H1 (cell line): ENCODE data around the gene CASP3. TPM values are rescaled to one million over a fixed set of nuclear protein-coding genes. Genes with fewer than 3 reads are reported as not detected.
A peak's percentile ranks its signal among the peaks of the same experiment; 100 is the strongest.

ENCODE experiments used
- CTCF ChIA-PET: fragments of 300-600 bp; sonication (Branson Sonifier 250); formaldehyde crosslinking; loops from one replicate; lab custom pipeline; 2021; ENCODE audit not compliant: partially characterized antibody; lab: Charles Lee
- POLR2A ChIA-PET: fragments of 300-600 bp; sonication (Branson Sonifier 250); formaldehyde crosslinking; loops from one replicate; lab custom pipeline; 2021; ENCODE audit warnings: inconsistent platforms; ENCODE audit not compliant: partially characterized antibody; lab: Charles Lee
- DNase-seq, 2 experiments: peaks; one replicate each; pipeline versions ENCODE4 v3.0.0 to v3.0.0-alpha.2; 2010 to 2022; ENCODE audit warnings: low spot score in 2 of 2, low read depth in 1 of 2, mixed read lengths in 1 of 2
- FAIRE-seq: peaks from 2 replicates; lab custom pipeline; 2011; peaks lifted over from hg19 to GRCh38; lab: Jason Lieb, UNC
- H2AFZ ChIP-seq: 2 replicates; pipeline ENCODE4 v1.8.1; 2012; ENCODE audit warnings: low read length, inconsistent platforms
- H2AK5ac ChIP-seq: 2 replicates; pipeline ENCODE4 v1.6.1; 2013; ENCODE audit warnings: low read depth, low read length
- H2BK120ac ChIP-seq: replicated peaks from 2 replicates; pipeline ENCODE3; 2013; ENCODE audit warnings: low read depth, low read length, inconsistent platforms
- H2BK12ac ChIP-seq: 2 replicates; pipeline ENCODE4 v1.6.1; 2013; ENCODE audit warnings: low read depth, low read length
- H2BK15ac ChIP-seq: 2 replicates; pipeline ENCODE4 v1.6.1; 2013; ENCODE audit warnings: low read length
- H2BK20ac ChIP-seq: 2 replicates; pipeline ENCODE4 v1.6.1; 2013; ENCODE audit warnings: low read length
- H2BK5ac ChIP-seq: 2 replicates; pipeline ENCODE4 v1.6.1; 2013; ENCODE audit warnings: low read depth, low read length
- H3K14ac ChIP-seq: 2 replicates; pipeline ENCODE4 v1.6.1; 2013; ENCODE audit warnings: inconsistent platforms; ENCODE audit not compliant: insufficient read length
- H3K18ac ChIP-seq: 2 replicates; pipeline ENCODE4 v1.6.1; 2013; ENCODE audit warnings: low read length; ENCODE audit errors: extremely low read depth
- H3K23ac ChIP-seq: 2 replicates; pipeline ENCODE4 v1.6.1; 2013; ENCODE audit warnings: inconsistent platforms; ENCODE audit not compliant: insufficient read length
- H3K23me2 ChIP-seq: 2 replicates; pipeline ENCODE4 v1.6.1; 2013; ENCODE audit warnings: low read depth, low read length
- H3K27ac ChIP-seq: 2 replicates; pipeline ENCODE4 v1.6.1; 2011; ENCODE audit warnings: low read depth, low read length, inconsistent platforms
- H3K27me3 ChIP-seq, 4 experiments: replicated peaks in 1 of 4; 1 replicate in 1 of 4; 2 replicates in 3 of 4; pipeline versions ENCODE4 v1.6.1 to v1.8.1; 2011 to 2013; ENCODE audit warnings: low read length in 3 of 4, mild to moderate bottlenecking in 3 of 4, inconsistent platforms in 2 of 4, mixed read lengths in 2 of 4, moderate library complexity in 1 of 4; ENCODE audit not compliant: control insufficient read depth in 3 of 4, insufficient read depth in 3 of 4; ENCODE audit errors: extremely low read depth in 1 of 4
- H3K36me3 ChIP-seq, 4 experiments: 2 replicates each; pipeline versions ENCODE4 v1.6.1 to v1.8.1; 2011 to 2013; ENCODE audit warnings: mild to moderate bottlenecking in 4 of 4, low read length in 3 of 4, moderate library complexity in 2 of 4, control low read depth in 1 of 4, inconsistent platforms in 1 of 4; ENCODE audit not compliant: insufficient read depth in 4 of 4, control insufficient read depth in 2 of 4
- H3K4ac ChIP-seq: replicated peaks from 2 replicates; pipeline ENCODE3; 2013; ENCODE audit warnings: low read length, low read depth, mixed read lengths, inconsistent platforms; ENCODE audit not compliant: insufficient read length
- H3K4me1 ChIP-seq, 4 experiments: replicated peaks in 1 of 4; 1 replicate in 1 of 4; 2 replicates in 3 of 4; pipeline versions ENCODE4 v1.6.1 to v1.8.1; 2011 to 2013; ENCODE audit warnings: low read length in 3 of 4, inconsistent platforms in 2 of 4, mixed read lengths in 1 of 4; ENCODE audit not compliant: insufficient read depth in 4 of 4, control insufficient read depth in 3 of 4
- H3K4me2 ChIP-seq, 2 experiments: 2 replicates each; pipeline versions ENCODE4 v1.6.1 to v1.8.1; 2011 to 2013; ENCODE audit warnings: low read depth in 2 of 2, low read length in 2 of 2, control low read depth in 1 of 2, inconsistent platforms in 1 of 2, mild to moderate bottlenecking in 1 of 2; ENCODE audit not compliant: insufficient read depth in 1 of 2
- H3K4me3 ChIP-seq, 4 experiments: fragments of 200-600, 300-600 bp in 1 of 4; sonication (generic), shearing (Covaris generic), sonication (Bioruptor Twin) in 1 of 4; 2 replicates each; pipeline versions ENCODE4 v1.5.1 to v1.8.1; 2011 to 2016; ENCODE audit warnings: low read length in 4 of 4, low read depth in 3 of 4, control low read depth in 2 of 4, inconsistent platforms in 2 of 4, mild to moderate bottlenecking in 2 of 4, mixed read lengths in 1 of 4, moderate library complexity in 1 of 4; ENCODE audit not compliant: insufficient read depth in 2 of 4; ENCODE audit errors: extremely low read depth in 1 of 4
- H3K56ac ChIP-seq: replicated peaks from 2 replicates; pipeline ENCODE3; 2013; ENCODE audit warnings: low read depth, mild to moderate bottlenecking, mixed read lengths, low read length, inconsistent platforms; ENCODE audit not compliant: insufficient read length
- H3K79me1 ChIP-seq: 2 replicates; pipeline ENCODE4 v1.6.1; 2013; ENCODE audit warnings: low read depth, low read length, control low read depth
- H3K79me2 ChIP-seq, 2 experiments: 2 replicates each; pipeline versions ENCODE4 v1.6.1 to v1.8.1; 2012 to 2013; ENCODE audit warnings: low read length in 2 of 2, mild to moderate bottlenecking in 2 of 2, inconsistent platforms in 1 of 2; ENCODE audit not compliant: insufficient read depth in 2 of 2, control insufficient read depth in 1 of 2
- H3K9ac ChIP-seq, 4 experiments: replicated peaks in 1 of 4; 1 replicate in 1 of 4; 2 replicates in 3 of 4; pipeline versions ENCODE4 v1.6.1 to v1.8.1; 2011 to 2013; ENCODE audit warnings: low read depth in 3 of 4, low read length in 3 of 4, control low read depth in 2 of 4, mild to moderate bottlenecking in 2 of 4, moderate library complexity in 2 of 4, inconsistent platforms in 1 of 4; ENCODE audit errors: extremely low read depth in 1 of 4
- H3K9me3 ChIP-seq, 2 experiments: 2 replicates each; pipeline versions ENCODE4 v1.6.1 to v1.8.1; 2012 to 2013; ENCODE audit warnings: mild to moderate bottlenecking in 2 of 2, moderate library complexity in 2 of 2, control low read depth in 1 of 2, inconsistent platforms in 1 of 2, low read depth in 1 of 2, low read length in 1 of 2, mixed read lengths in 1 of 2; ENCODE audit not compliant: insufficient read depth in 2 of 2
- H4K20me1 ChIP-seq, 2 experiments: replicated peaks in 1 of 2; 2 replicates each; pipeline versions ENCODE3 to v1.8.1; 2011 to 2013; ENCODE audit warnings: inconsistent platforms in 2 of 2, low read length in 2 of 2, mild to moderate bottlenecking in 1 of 2; ENCODE audit not compliant: insufficient read depth in 2 of 2, control insufficient read depth in 1 of 2
- H4K5ac ChIP-seq: 2 replicates; pipeline ENCODE4 v1.6.1; 2013; ENCODE audit warnings: low read length, low read depth, mixed read lengths, inconsistent platforms; ENCODE audit not compliant: insufficient read length
- H4K8ac ChIP-seq: 2 replicates; pipeline ENCODE4 v1.8.0; 2013; ENCODE audit warnings: mild to moderate bottlenecking, moderate library complexity, low read length, inconsistent platforms; ENCODE audit not compliant: insufficient read depth; ENCODE audit errors: extremely low read depth
- H4K91ac ChIP-seq: replicated peaks from 2 replicates; pipeline ENCODE3; 2013; ENCODE audit warnings: low read length, mixed read lengths, inconsistent platforms; ENCODE audit not compliant: insufficient read length
- ATF3 ChIP-seq: IDR thresholded peaks from 2 replicates; pipeline ENCODE4 v1.6.1; 2011; ENCODE audit warnings: low read depth, mild to moderate bottlenecking, low read length; ENCODE audit not compliant: insufficient read depth
- CBX8 ChIP-seq: fragments of 300-800, 300-1000 bp; sonication (generic); IDR thresholded peaks from 2 replicates; pipeline ENCODE4 v1.7.1; 2016; ENCODE audit warnings: low read depth, low read length, borderline replicate concordance
- CEBPB ChIP-seq: IDR thresholded peaks from 2 replicates; pipeline ENCODE4 v1.6.1; 2012; ENCODE audit warnings: low read depth, low read length
- CHD1 ChIP-seq: IDR thresholded peaks from 2 replicates; pipeline ENCODE4 v1.6.1; 2012; ENCODE audit warnings: low read depth, low read length, improper control_type of control experiment
- GABPA ChIP-seq: IDR thresholded peaks from 2 replicates; pipeline ENCODE4 v1.6.1; 2011; ENCODE audit warnings: mild to moderate bottlenecking, low read length, moderate library complexity, borderline replicate concordance; ENCODE audit not compliant: insufficient read depth
- POU5F1 ChIP-seq: IDR thresholded peaks from 2 replicates; pipeline ENCODE4 v1.6.1; 2011; ENCODE audit warnings: low read depth, mild to moderate bottlenecking, low read length, moderate library complexity
- RAD21 ChIP-seq, 2 experiments: IDR thresholded peaks in 1 of 2; conservative IDR thresholded peaks in 1 of 2; 2 replicates each; pipeline ENCODE4 v1.6.1; 2011; ENCODE audit warnings: low read depth in 2 of 2, low read length in 2 of 2, improper control_type of control experiment in 1 of 2, inconsistent platforms in 1 of 2, mild to moderate bottlenecking in 1 of 2, moderate library complexity in 1 of 2
- SP1 ChIP-seq: IDR thresholded peaks from 2 replicates; pipeline ENCODE4 v1.6.1; 2011; ENCODE audit warnings: low read depth, low read length
- SRF ChIP-seq: IDR thresholded peaks from 2 replicates; pipeline ENCODE4 v1.6.1; 2011; ENCODE audit warnings: mild to moderate bottlenecking, low read depth, low read length, moderate library complexity
- TAF1 ChIP-seq: IDR thresholded peaks from 2 replicates; pipeline ENCODE4 v1.6.1; 2011; ENCODE audit warnings: mild to moderate bottlenecking, low read depth, low read length
- ZNF274 ChIP-seq: IDR thresholded peaks from 2 replicates; pipeline ENCODE4 v1.7.0; 2012; ENCODE audit warnings: low read length, borderline replicate concordance; ENCODE audit errors: extremely low read depth
- WGBS, 2 experiments: shearing (Covaris generic) in 1 of 2; methylation state at CpG; one replicate each; pipeline versions ENCODE4 v1.1.6 to v1.1.7; 2013 to 2015; ENCODE audit warnings: low lambda C conversion rate in 2 of 2, mixed read lengths in 2 of 2, inconsistent platforms in 1 of 2, low coverage in 1 of 2, missing lambda C conversion rate in 1 of 2; ENCODE audit not compliant: insufficient replicate concordance in 2 of 2, insufficient coverage in 1 of 2, insufficient read length in 1 of 2; ENCODE audit errors: extremely low coverage in 1 of 2, missing lambda C conversion rate in 1 of 2; 5-methylcytosine and 5-hydroxymethylcytosine counted together
- polyA plus RNA-seq, 7 experiments: library from polyadenylated mRNA; depleted of rRNA in 3 of 7; stranded (reverse) in 5 of 7; unstranded in 2 of 7; fragments of >200 nt in 5 of 7; fragments of 200-250 nt in 2 of 7; gene quantifications; 1 replicate in 5 of 7; 2 replicates in 1 of 7; 4 replicates in 1 of 7; pipeline versions ENCODE4 v1.2.1 to v1.2.3, GENCODE V29; 2011 to 2013; ENCODE audit warnings: missing spikeins in 2 of 7, mixed read lengths in 2 of 7
- total RNA-seq: library from RNA; stranded (reverse); fragmentation: NEBNext Ultra II Directional; extraction: Animal tissue kit (Norgen Biotek cat#: 25700); gene quantifications from 2 replicates; pipeline ENCODE4 v1.2.1, GENCODE V29; 2021

CASP3 gene
- total and polyA plus RNA-seq, 2 of the 8 experiments (the other 6 are each of a cell fraction or from before 2014, with no cell fraction given): 27.8 to 82.5 TPM

- Histone ChIP-seq H4K20me1 (peaks cover 0 to 1% of the 10 kb centered on the region in 2 experiments), H3K14ac (no peak overlapping the region), H3K56ac (no peak overlapping the region), H3K23me2 (no peaks in the 10 kb centered on the region), H4K5ac (no peak overlapping the region), H2AFZ (no peak overlapping the region), H2BK5ac (no peak overlapping the region), H3K9me3 (no peaks in the 10 kb centered on the region), H3K18ac (no peak overlapping the region), H3K79me2 (no peaks in the 10 kb centered on the region), H3K4me2 (no peak overlapping the region), H3K27me3 (no peaks in the 10 kb centered on the region), H3K4me3 (no peak overlapping the region), H2BK120ac (no peak overlapping the region), H3K27ac (no peak overlapping the region), H3K23ac (no peak overlapping the region), H3K4ac (no peak overlapping the region), H4K8ac (no peak overlapping the region), H2BK20ac (no peak overlapping the region), H3K4me1 (peaks cover 0 to 7% (median 3%) of the 10 kb centered on the region in 4 experiments; a peak in 5 of 7 replicates), H2AK5ac (no peak overlapping the region; the same call in 1 of the 2 replicates), H2BK12ac (no peak overlapping the region), H3K9ac (no peak overlapping the region), H4K91ac (no peak overlapping the region), H3K36me3 (peaks cover 0 to 3% (median 0%) of the 10 kb centered on the region in 4 experiments; a peak in 1 of 8 replicates), H2BK15ac (no peak overlapping the region), H3K79me1 (no peaks in the 10 kb centered on the region)
- WGBS, 2 experiments: 88% methylated on average over 8 of the region's 8 CpGs; no CpG with 5 or more reads in 1 of the 2 experiments
- DNase-seq: no peak
- CTCF ChIA-PET: interaction anchor here (1.2 to 2.8 kb wide), 3 partner anchors 8 to 28 kb away, joined by 4 to 10 read pairs (median 4); no protein-coding TSS in a partner anchor
- POLR2A ChIA-PET: interaction anchor here (2.5 kb wide), 1 partner anchor 8 kb away, joined by 8 read pairs; no protein-coding TSS in a partner anchor
- FAIRE-seq: peak; percentile 32
- TF ChIP-seq CBX8 (no peak), RAD21 (IDR thresholded peaks at IDR 0.05 in 1 of 2, conservative IDR thresholded peaks at IDR 0.05 in 1 of 2; ENCODE audit: low read depth in 2 of 2, low read length in 2 of 2) (no peak), CEBPB (no peak), POU5F1 (no peak), SRF (no peak), ZNF274 (no peak), GABPA (no peak), SP1 (no peak), ATF3 (no peak), TAF1 (no peak), CHD1 (no peak)
Observed at GRCh38 chr4:184655889-184656869, 6.9 kb upstream of the CASP3 start.
